Adipocyte (in vitro differentiated cells): ENCODE results near the gene IMPG2.

Experiments used
- DNase-seq: peaks from one replicate; pipeline ENCODE4 v3.0.0-alpha.2; 2015; ENCODE audit warnings: low read depth
- H3K27me3 ChIP-seq: replicated peaks from 2 replicates; pipeline ENCODE4 v1.7.0; 2013; ENCODE audit warnings: mild to moderate bottlenecking, low read length, moderate library complexity; ENCODE audit not compliant: control insufficient read depth, insufficient read depth
- H3K36me3 ChIP-seq: 2 replicates; pipeline ENCODE4 v1.7.0; 2013; ENCODE audit warnings: low read length, mild to moderate bottlenecking, moderate library complexity; ENCODE audit not compliant: control insufficient read depth, insufficient read depth, severe bottlenecking
- H3K4me1 ChIP-seq: 2 replicates; pipeline ENCODE4 v1.7.0; 2013; ENCODE audit warnings: mild to moderate bottlenecking, low read length, moderate library complexity; ENCODE audit not compliant: control insufficient read depth, insufficient read depth
- H3K4me3 ChIP-seq: 2 replicates; pipeline ENCODE4 v1.7.0; 2013; ENCODE audit warnings: mild to moderate bottlenecking, low read length, moderate library complexity
- H3K9ac ChIP-seq: 2 replicates; pipeline ENCODE4 v1.7.0; 2013; ENCODE audit warnings: mild to moderate bottlenecking, low read length, moderate library complexity
- H3K9me3 ChIP-seq: 2 replicates; pipeline ENCODE4 v1.7.0; 2013; ENCODE audit warnings: mild to moderate bottlenecking, low read length, moderate library complexity; ENCODE audit not compliant: control insufficient read depth

The IMPG2 gene

GRCh38 chr3:101273608-101274007 lies 46.8 kb downstream of the IMPG2 start:
- H3K9me3 ChIP-seq: no peaks in the 10 kb centered on the region
- no peaks in the 10 kb centered on the region for H3K27me3 ChIP-seq
- no peak overlapping the region for H3K4me3 ChIP-seq
- no peaks in the 10 kb centered on the region for H3K36me3 ChIP-seq
- no peak overlapping the region for H3K9ac ChIP-seq
- no peaks in the 10 kb centered on the region for H3K4me1 ChIP-seq
- DNase-seq: no peak

DNA sequence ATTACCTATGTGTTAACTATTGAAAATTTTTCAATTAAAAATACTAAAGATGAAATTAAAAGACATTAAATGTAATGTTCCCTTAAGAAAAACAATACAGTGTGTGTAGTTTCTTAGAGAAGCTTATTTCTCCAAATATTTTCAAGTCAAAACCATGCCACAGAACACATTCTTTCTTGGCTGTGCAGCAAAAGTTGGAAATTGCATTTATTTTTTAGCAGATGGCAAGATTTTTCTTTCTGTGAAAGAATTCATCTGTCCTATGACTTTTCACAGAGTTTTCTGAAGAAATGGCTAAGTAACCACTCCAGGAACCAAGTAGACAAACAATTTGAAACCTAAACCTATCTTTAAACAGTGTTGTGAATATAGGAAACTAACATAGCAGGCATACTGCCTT lies 47.2 kb downstream of the IMPG2 start:
- no peak overlapping the region for H3K4me3 ChIP-seq
- no peaks in the 10 kb centered on the region for H3K9me3 ChIP-seq
- H3K27me3 ChIP-seq: no peaks in the 10 kb centered on the region
- H3K9ac ChIP-seq: no peak overlapping the region
- H3K4me1 ChIP-seq: no peaks in the 10 kb centered on the region
- H3K36me3 ChIP-seq: no peaks in the 10 kb centered on the region
- peak; percentile 24 for DNase-seq

GRCh38 chr3:101271728-101272127 lies 48.6 kb downstream of the IMPG2 start:
- Histone ChIP-seq H3K27me3 (no peaks in the 10 kb centered on the region), H3K4me1 (no peaks in the 10 kb centered on the region), H3K36me3 (no peaks in the 10 kb centered on the region), H3K9me3 (no peaks in the 10 kb centered on the region), H3K4me3 (no peak overlapping the region), H3K9ac (no peak overlapping the region)
- DNase-seq: no peak

GRCh38 chr3:101270149-101270548 lies 50.2 kb downstream of the IMPG2 start:
- Histone ChIP-seq H3K36me3 (no peaks in the 10 kb centered on the region), H3K9ac (no peak overlapping the region), H3K9me3 (no peaks in the 10 kb centered on the region), H3K4me1 (no peaks in the 10 kb centered on the region), H3K4me3 (no peak overlapping the region), H3K27me3 (no peaks in the 10 kb centered on the region)
- no peak for DNase-seq

GRCh38 chr3:101268971-101269671 lies 51.3 kb downstream of the IMPG2 start:
- Histone ChIP-seq H3K9me3 (no peaks in the 10 kb centered on the region), H3K9ac (no peak overlapping the region), H3K4me3 (no peak overlapping the region), H3K36me3 (no peaks in the 10 kb centered on the region), H3K4me1 (no peaks in the 10 kb centered on the region), H3K27me3 (no peaks in the 10 kb centered on the region)
- DNase-seq: no peak

DNA sequence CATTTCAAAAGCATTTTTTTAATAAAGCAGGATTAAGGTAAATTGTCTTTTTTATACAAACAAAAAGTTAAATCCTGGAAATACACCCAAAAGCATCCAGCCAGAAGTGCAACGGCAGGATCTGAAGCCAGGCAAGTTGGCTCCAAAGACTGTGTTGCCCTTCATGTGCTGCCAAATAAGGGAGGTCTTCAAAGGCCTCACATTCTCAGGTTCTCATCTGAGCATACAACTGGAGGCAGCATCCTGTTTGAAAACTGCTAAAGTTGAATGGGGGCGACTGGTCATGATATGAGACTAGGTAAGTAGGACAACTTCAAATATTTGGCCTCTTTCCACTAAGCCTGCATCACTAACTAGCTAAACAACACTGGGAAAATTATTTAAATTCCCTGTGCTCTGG lies 52.2 kb downstream of the IMPG2 start:
- DNase-seq: no peak
- no peaks in the 10 kb centered on the region for H3K27me3 ChIP-seq
- no peaks in the 10 kb centered on the region for H3K9me3 ChIP-seq
- no peak overlapping the region for H3K9ac ChIP-seq
- no peak overlapping the region for H3K4me3 ChIP-seq
- H3K36me3 ChIP-seq: no peaks in the 10 kb centered on the region
- H3K4me1 ChIP-seq: no peaks in the 10 kb centered on the region

- no peak overlapping the region for H3K9ac ChIP-seq
- no peak overlapping the region for H3K4me3 ChIP-seq
- no peaks in the 10 kb centered on the region for H3K9me3 ChIP-seq
- DNase-seq: no peak
- H3K27me3 ChIP-seq: no peaks in the 10 kb centered on the region
- peaks cover 3% of the 10 kb centered on the region for H3K4me1 ChIP-seq
- H3K36me3 ChIP-seq: no peaks in the 10 kb centered on the region
Measured at GRCh38 chr3:101266566-101266965, 53.8 kb downstream of the IMPG2 start.

DNA sequence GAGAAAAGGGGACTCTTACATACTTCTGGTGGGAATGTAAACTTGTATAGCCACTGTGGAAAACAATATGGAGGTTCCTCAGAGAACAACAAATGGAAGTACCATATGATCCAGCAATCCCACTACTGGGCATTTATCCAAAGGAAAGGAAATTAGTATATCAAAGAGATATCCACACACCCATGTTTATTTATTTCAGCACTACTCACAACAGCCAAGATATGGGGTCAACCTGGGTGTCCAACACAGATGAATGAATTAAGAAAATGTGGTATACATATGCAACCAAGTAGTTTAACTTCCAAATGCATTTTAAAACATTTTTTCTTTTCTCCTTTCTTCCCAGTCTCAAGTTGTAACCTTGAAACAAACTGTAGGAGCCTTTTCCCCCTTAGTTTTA lies 54.3 kb downstream of the IMPG2 start:
- no peak for DNase-seq
- Histone ChIP-seq H3K9me3 (no peaks in the 10 kb centered on the region), H3K4me3 (no peak overlapping the region), H3K27me3 (no peaks in the 10 kb centered on the region), H3K4me1 (peaks cover 6% of the 10 kb centered on the region), H3K36me3 (no peaks in the 10 kb centered on the region), H3K9ac (no peak overlapping the region)

GRCh38 chr3:101262393-101263240 lies 57.8 kb downstream of the IMPG2 start:
- Histone ChIP-seq H3K9ac (no peak overlapping the region), H3K36me3 (no peaks in the 10 kb centered on the region), H3K4me3 (no peak overlapping the region), H3K4me1 (peaks cover 21% of the 10 kb centered on the region), H3K9me3 (no peaks in the 10 kb centered on the region), H3K27me3 (no peaks in the 10 kb centered on the region)
- DNase-seq: no peak

DNA sequence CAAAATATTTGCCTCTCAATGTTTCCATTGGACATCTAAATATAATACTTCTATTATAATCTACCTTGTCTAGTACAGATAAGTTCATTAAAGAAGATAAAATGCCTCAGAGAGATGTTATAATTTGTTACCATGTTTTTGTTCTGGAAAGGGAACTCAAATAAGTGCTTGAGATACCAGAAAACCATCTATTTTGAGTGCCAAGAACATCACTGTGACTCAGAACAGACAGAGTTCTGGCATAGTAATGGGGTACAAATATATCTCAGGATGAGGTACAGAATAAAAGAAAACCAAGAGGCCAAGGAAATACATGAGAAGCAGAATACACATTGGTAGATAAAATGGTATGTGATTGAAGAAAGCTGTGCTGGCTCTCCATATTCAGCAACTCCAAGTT lies 58.9 kb downstream of the IMPG2 start:
- H3K4me1 ChIP-seq: peaks cover 21% of the 10 kb centered on the region
- peak; percentile 49 for DNase-seq
- H3K9me3 ChIP-seq: no peaks in the 10 kb centered on the region
- no peak overlapping the region for H3K9ac ChIP-seq
- no peaks in the 10 kb centered on the region for H3K27me3 ChIP-seq
- no peak overlapping the region for H3K4me3 ChIP-seq
- H3K36me3 ChIP-seq: no peaks in the 10 kb centered on the region

DNA sequence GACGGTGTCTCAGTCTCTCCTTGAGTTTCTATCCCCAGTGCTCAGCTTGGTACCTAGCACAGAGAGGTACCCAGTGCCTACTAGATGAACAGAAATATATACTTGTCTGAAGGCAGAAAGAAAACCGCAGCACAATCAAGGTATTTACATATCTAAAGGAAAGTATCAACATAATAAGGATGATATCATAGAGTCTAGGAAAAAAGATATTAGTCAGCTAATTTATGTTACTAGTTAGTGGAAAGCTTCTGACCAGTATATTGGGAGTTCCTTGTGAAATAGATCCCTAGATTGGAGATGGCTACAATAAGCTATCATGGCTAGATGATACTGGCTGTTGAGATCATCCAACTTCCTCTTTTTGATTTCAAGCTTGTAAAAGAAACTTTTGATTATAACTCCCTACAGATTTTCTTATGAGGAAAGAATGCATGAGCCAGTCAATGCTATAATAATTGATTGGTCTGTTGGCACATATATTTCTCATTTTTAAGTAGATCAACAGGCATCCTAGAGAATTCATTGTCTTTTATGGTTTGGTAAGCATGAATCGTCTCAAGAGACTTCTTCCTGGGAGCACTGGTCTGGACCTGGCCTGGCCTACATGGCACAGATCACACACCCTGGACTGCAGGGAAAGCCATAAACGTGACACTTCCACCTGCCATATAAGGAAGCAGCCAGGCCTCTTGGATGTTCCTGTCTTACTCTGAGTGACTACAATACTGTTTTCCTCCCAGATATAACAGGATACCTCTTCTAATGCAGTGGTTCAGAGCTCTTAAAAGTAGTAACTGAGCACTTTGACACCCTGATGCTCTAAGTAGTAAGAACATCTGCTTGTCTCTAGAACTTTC lies 60.7 kb downstream of the IMPG2 start:
- H3K9me3 ChIP-seq: no peaks in the 10 kb centered on the region
- no peak overlapping the region for H3K4me3 ChIP-seq
- H3K36me3 ChIP-seq: no peaks in the 10 kb centered on the region
- H3K27me3 ChIP-seq: no peaks in the 10 kb centered on the region
- DNase-seq: no peak
- no peak overlapping the region for H3K9ac ChIP-seq
- H3K4me1 ChIP-seq: peaks cover 21% of the 10 kb centered on the region
